ENCODE data around the gene CKLF.
"Not testable (repeated sequence)": the region's sequence is repeated elsewhere in the genome, so short reads cannot be mapped to it uniquely, and the experiment has no call there.

CKLF gene

GRCh38 chr16:66511602-66512271 lies 40.6 kb upstream of the CKLF start:
- no peak for TF ChIP-seq Cebpa-rat (IDR thresholded peaks at IDR 0.05)
- H3K4me1 ChIP-seq: peaks cover 50% of the 10 kb centered on the region
- 0 out of 2 replicates have a peak overlapping the region, but pooled peaks have one; percentile 6 for H3K4me2 ChIP-seq
- no peaks in the 10 kb centered on the region for H3K9me3 ChIP-seq
- H3K27ac ChIP-seq: peak overlapping the region; percentile 16; the same call in 1 of the 2 replicates
- no peaks in the 10 kb centered on the region for H4K20me1 ChIP-seq
- H3K4me3 ChIP-seq: no peak overlapping the region
- H3K36me3 ChIP-seq: no peaks in the 10 kb centered on the region
- no peaks in the 10 kb centered on the region for H3K27me3 ChIP-seq
- no peak overlapping the region; the same call in 1 of the 2 replicates for H3K9ac ChIP-seq

- Histone ChIP-seq H3K4me3 (no peak overlapping the region), H3K27ac (peak overlapping the region; percentile 16; the same call in 1 of the 2 replicates), H3K9ac (no peak overlapping the region; the same call in 1 of the 2 replicates), H3K4me2 (0 out of 2 replicates have a peak overlapping the region, but pooled peaks have one; percentile 6), H3K9me3 (no peaks in the 10 kb centered on the region), H3K27me3 (no peaks in the 10 kb centered on the region), H3K36me3 (no peaks in the 10 kb centered on the region), H4K20me1 (no peaks in the 10 kb centered on the region), H3K4me1 (peaks cover 57% of the 10 kb centered on the region)
- peak; percentile 29; the same call in 1 of the 2 replicates for TF ChIP-seq Cebpa-rat (IDR thresholded peaks at IDR 0.05)
Measured at GRCh38 chr16:66512272-66513110, 39.9 kb upstream of the CKLF start.

DNA sequence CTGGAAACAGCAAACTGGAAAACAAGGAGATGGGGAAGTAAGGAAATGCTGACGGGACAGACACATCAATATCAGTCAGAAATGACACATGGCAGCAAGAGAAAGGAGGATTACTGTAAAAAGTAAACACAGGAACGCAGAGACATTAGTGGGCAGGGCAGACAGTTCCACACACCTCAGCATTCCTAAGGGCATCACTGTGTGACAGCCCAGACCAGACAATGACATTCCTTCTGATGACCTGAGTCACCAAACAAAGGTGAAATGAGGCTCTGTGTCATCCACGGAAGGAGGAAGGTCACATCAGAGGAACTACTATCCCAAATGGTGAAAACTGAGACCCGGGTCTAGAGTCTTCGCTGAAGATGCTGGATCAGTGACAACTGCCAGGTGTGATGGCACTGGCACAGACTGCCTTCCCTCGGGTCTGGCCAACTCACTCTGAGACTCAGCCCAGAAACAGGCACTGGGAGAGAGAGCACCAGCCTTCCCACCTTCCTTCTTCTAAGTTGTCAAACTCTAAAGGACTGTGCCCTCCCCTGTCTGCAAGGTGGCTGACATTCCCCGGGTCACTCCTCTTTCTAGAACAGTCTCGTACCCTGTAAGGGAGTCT lies 39.2 kb upstream of the CKLF start:
- H3K27ac ChIP-seq: peak overlapping the region; percentile 15; the same call in 1 of the 2 replicates
- H3K4me3 ChIP-seq: no peak overlapping the region
- TF ChIP-seq Cebpa-rat (IDR thresholded peaks at IDR 0.05): no peak
- no peaks in the 10 kb centered on the region for H3K9me3 ChIP-seq
- H3K4me1 ChIP-seq: peaks cover 64% of the 10 kb centered on the region
- H3K27me3 ChIP-seq: no peaks in the 10 kb centered on the region
- H3K36me3 ChIP-seq: no peaks in the 10 kb centered on the region
- no peak overlapping the region for H3K4me2 ChIP-seq
- no peak overlapping the region for H3K9ac ChIP-seq
- H4K20me1 ChIP-seq: no peaks in the 10 kb centered on the region

DNA sequence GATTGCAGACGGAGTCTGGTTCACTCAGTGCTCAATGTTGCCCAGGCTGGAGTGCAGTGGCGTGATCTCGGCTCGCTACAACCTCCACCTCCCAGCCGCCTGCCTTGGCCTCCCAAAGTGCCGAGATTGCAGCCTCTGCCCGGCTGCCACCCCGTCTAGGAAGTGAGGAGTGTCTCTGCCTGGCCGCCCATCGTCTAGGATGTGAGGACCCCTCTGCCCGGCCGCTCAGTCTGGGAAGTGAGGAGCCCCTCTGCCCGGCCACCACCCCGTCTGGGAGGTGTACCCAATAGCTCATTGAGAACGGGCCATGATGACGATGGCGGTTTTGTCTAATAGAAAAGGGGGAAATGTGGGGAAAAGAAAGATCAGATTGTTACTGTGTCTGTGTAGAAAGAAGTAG lies 38.0 kb upstream of the CKLF start:
- not testable (repeated sequence) for H3K9me3 ChIP-seq, H3K4me3 ChIP-seq, H3K27ac ChIP-seq, H3K4me2 ChIP-seq, H3K9ac ChIP-seq, H3K36me3 ChIP-seq, H4K20me1 ChIP-seq, H3K27me3 ChIP-seq
- peaks cover 67% of the 10 kb centered on the region for H3K4me1 ChIP-seq

GRCh38 chr16:66514980-66515595 lies 37.3 kb upstream of the CKLF start:
- not testable (repeated sequence) for H3K9me3 ChIP-seq, H3K36me3 ChIP-seq, H4K20me1 ChIP-seq, H3K4me3 ChIP-seq, H3K9ac ChIP-seq, H3K27me3 ChIP-seq
- Histone ChIP-seq H3K4me2 (peak overlapping the region; percentile 89), H3K4me1 (peaks cover 74% of the 10 kb centered on the region), H3K27ac (peak overlapping the region; percentile 93)

- Histone ChIP-seq H3K4me2 (peak overlapping the region; percentile 89), H4K20me1 (no peaks in the 10 kb centered on the region), H3K9me3 (no peaks in the 10 kb centered on the region), H3K4me1 (peaks cover 82% of the 10 kb centered on the region), H3K27me3 (no peaks in the 10 kb centered on the region), H3K27ac (peak overlapping the region; percentile 93), H3K4me3 (peak overlapping the region; percentile 47; the same call in 1 of the 2 replicates), H3K9ac (peak overlapping the region; percentile 72), H3K36me3 (no peaks in the 10 kb centered on the region)
- TF ChIP-seq Cebpa-rat (IDR thresholded peaks at IDR 0.05): no peak
Measured at GRCh38 chr16:66515596-66516508, 36.5 kb upstream of the CKLF start.

DNA sequence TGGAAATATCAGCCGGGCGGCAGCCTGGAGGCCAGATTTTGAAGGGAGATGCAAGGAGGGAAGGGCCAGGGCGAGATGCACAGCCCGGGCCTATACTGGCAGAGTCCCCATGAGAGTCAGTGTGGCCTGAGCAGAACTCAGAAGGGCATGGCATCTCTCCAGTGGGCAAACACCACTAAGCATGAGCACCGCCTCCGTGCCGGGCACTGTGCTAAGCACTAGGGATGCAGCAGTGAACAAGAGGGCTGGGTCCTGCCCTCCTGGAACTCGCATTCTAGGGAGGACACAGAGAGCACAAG lies 35.9 kb upstream of the CKLF start:
- Histone ChIP-seq H3K9me3 (no peaks in the 10 kb centered on the region), H3K4me3 (peak overlapping the region; percentile 47; the same call in 1 of the 2 replicates), H3K27ac (peak overlapping the region; percentile 93), H3K9ac (peak overlapping the region; percentile 72), H3K36me3 (no peaks in the 10 kb centered on the region), H3K4me1 (peaks cover 87% of the 10 kb centered on the region), H4K20me1 (no peaks in the 10 kb centered on the region), H3K4me2 (peak overlapping the region; percentile 89), H3K27me3 (no peaks in the 10 kb centered on the region)
- TF ChIP-seq Cebpa-rat (IDR thresholded peaks at IDR 0.05): no peak

- peak overlapping the region; percentile 89 for H3K4me2 ChIP-seq
- peak overlapping the region; percentile 93 for H3K27ac ChIP-seq
- H3K4me3 ChIP-seq: peak overlapping the region; percentile 47
- no peak for TF ChIP-seq Cebpa-rat (IDR thresholded peaks at IDR 0.05)
- H3K9me3 ChIP-seq: no peaks in the 10 kb centered on the region
- no peaks in the 10 kb centered on the region for H3K36me3 ChIP-seq
- H3K9ac ChIP-seq: peak overlapping the region; percentile 77
- H4K20me1 ChIP-seq: no peaks in the 10 kb centered on the region
- H3K27me3 ChIP-seq: no peaks in the 10 kb centered on the region
- peaks cover 87% of the 10 kb centered on the region for H3K4me1 ChIP-seq
Measured at GRCh38 chr16:66516808-66517585, 35.4 kb upstream of the CKLF start.

All from BLaER1 (cell line).